Fibroblast of skin of left biceps (primary cell): ENCODE data around the gene AGAP1.
A peak's percentile ranks its signal among the peaks of the same experiment; 100 is the strongest.

ENCODE experiments used
- DNase-seq, 2 experiments: peaks; one replicate each; pipeline ENCODE4 v3.0.0-alpha.2; 2013; ENCODE audit warnings: low read depth in 2 of 2

Gene AGAP1

DNA sequence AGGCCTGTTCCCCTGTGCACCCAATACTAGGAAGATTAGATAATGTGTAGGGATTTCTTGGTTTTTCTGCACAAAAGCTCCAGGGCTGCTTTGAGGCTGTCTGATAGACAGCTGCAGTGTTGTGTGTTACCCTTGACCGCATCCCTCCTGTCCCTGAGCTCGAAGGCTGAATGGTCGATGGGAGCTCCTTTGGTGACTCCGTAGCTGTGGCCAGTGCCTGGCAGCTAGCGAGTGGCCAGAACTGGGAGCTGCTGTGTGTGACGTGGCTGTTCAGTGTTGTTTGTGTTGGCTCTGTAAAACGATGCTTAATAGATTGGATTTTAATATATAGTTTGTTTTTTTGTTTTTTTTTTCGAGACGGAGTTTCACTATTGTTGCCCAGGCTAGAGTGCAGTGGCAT lies 170.0 kb downstream of the AGAP1 start:
- DNase-seq: no peak

DNA sequence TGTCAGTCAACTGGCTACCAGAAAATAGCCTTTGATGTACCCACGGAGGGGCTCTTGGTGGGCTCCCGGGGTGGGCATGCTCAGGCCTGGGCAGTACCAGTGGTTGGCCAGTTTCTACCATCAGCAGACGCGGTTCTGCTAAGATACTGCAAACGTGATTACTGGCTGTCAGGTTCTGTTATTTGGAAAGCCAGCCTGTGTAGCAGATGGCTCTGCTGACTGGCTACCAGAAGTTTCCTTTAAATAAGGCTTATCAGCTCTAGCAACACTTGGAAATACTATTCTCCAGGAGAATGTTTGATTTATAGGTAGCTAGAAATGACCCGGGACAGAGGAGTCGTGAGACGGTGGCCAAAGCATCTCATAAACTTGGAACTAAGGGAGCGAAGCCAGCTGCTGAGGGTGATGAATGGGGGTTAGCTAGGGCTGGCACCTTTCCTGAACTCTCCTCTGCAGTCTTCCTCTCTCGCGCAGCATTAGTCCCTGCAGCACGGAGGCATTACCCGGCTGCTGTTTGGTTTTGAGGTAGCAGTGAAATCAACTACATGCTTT lies 171.9 kb downstream of the AGAP1 start:
- no peak for DNase-seq

GRCh38 chr2:235666213-235666781 lies 172.5 kb downstream of the AGAP1 start:
- DNase-seq: peak; percentile 67 to 68

- no peak for DNase-seq
These were observed 174.9 kb downstream of the AGAP1 start for GRCh38 chr2:235668782-235669181.

GRCh38 chr2:235669269-235669831 lies 175.5 kb downstream of the AGAP1 start:
- no peak for DNase-seq

- DNase-seq: peak in 1 of 2 experiments; percentile 28
These were observed 176.4 kb downstream of the AGAP1 start for GRCh38 chr2:235669983-235670962.

DNA sequence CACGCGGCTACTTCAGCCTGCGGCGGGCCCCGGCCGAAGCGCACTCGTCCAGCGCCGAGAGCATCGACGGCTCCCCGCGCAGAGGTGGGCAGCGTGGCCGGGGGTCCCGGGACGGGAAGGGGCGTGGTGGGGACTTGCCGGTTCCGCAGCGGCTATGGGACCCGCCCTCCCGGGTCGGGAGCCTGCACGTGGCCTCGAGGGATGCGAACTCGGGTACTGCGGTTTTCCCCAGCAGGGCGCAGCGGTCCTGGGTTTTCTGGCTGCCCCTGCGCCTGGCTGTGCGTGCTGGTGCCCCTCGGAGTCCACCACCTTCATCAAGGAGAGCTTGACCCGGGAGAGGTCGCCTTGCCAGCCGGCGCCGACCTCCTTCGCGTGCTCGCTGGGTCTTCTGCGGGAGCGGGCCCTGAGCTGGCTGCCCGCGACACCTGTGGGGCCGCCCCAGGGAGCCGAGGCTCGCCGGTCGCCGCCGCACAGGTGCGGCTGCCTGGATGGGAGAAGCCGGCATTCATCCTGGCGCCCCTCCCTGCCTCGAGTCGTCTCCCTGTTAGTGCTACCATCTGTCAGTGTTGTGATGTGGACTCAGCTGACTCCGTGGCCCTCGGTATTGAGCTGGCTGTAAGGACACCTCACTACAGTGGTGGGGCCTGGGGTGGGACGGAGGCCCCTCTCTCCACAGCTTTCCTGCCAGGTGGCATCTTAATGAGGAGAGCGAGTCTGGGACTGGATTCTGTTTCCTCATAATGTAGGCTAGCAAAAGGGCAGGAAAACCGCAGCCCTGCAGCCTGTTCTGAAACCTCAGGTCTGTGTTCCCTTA lies 177.3 kb downstream of the AGAP1 start:
- DNase-seq: no peak

GRCh38 chr2:235672720-235673119 lies 178.9 kb downstream of the AGAP1 start:
- DNase-seq: no peak

- DNase-seq: no peak
These were observed 180.3 kb downstream of the AGAP1 start for GRCh38 chr2:235674146-235674545.

DNA sequence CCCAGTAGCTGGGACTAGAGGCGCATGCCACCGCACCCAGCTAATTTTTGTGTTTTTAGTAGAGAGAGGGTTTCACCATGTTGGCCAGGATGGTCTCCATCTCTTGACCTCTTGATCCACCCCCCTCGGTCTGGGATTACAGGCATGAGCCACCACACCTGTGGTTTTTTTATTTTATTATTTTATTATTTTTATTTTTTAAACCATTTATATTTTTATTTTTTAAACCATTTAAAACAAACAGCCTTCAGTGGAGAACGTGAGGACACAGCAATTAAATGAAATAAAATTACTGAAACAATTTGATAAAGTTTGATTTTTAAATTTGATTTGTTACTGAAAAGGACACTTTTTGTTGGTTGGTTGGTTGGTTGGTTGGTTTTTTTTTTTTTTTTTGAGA lies 181.0 kb downstream of the AGAP1 start:
- no peak for DNase-seq

DNA sequence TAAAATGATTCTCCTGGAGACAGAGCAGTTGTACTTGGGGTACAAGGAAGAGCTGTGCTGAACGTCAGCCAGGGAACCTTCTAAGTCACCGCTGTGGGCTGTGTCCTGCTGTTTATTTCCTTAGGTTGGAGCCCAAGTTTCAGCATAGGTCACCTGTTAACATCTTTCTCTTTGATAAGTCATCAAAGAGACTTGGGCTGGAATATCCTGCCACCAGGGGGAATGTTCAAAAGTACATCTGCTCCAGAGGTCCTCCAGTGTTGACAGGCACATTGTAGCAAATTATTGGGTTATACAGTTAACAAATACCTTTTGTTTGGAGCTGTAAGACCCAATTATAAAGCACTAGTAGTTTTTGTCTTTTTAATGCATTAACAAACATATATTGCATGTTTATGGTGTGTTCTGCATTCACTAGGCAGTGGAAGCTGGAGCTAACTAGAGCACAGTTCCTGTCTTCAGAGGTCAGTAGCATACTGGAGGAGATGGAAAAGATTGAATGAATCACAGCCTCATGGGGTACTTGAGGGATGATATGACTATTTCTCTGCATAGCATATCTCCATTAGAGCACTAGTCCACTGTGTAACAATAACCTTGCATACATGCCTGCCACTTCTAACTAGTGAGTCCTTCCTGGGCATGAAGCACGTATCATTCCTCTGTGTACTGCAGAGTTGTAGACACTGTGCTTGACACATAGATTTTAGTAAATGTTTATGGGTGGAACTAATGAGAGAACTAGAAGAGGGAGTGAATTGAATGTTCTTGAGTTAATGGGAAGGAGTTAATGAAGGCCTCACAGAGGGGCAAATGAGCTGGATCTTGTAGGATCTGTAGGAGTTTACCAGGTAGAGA lies 182.1 kb downstream of the AGAP1 start:
- no peak for DNase-seq

GRCh38 chr2:235676536-235676799 lies 182.6 kb downstream of the AGAP1 start:
- no peak for DNase-seq

DNA sequence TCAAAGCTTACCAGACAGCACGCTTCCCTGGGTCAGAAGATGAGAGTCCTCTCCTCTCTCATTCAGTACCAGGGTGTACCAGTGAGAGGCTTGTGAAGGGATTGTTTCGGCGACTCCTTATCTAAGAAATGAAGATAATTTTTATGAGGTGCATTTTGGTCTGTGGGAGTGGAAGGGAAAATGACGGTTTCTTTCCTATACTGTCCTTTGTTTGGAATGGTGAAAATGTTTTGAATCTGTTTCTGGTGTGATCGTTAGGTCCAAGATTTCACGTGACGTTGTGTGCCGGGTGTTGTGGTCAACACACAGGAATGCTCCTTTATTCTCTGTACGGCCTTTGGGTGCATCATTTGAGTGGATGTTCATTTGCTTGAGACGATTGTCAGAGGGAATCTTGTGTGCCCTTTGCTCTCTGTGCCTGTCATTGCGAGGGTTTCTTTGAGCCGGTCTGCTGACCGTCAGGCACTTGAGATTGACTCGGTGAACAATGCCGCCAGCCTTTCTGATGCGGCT lies 183.5 kb downstream of the AGAP1 start:
- no peak for DNase-seq

GRCh38 chr2:235677937-235678336 lies 184.1 kb downstream of the AGAP1 start:
- DNase-seq: no peak

- no peak for DNase-seq
These were observed 184.9 kb downstream of the AGAP1 start for GRCh38 chr2:235678712-235679111.

DNA sequence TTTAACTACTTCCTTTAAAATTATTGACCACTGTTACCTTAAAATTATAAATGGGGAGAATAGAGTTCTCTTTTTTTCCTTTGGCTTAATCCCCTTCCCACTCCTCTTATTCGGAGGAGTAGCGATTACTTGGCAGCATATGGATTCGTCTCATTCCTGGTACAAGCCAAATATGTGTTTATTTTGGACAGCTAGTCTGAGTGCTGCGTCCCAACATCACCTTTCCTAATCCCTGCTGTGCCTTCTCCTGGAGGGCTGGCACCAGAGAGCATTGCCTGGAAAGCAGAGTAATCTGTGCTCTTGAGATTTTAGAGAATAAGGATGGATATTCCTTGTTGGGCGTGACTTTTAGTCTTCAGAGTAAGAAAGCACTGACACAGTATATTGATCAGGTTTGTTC lies 185.6 kb downstream of the AGAP1 start:
- no peak for DNase-seq

DNA sequence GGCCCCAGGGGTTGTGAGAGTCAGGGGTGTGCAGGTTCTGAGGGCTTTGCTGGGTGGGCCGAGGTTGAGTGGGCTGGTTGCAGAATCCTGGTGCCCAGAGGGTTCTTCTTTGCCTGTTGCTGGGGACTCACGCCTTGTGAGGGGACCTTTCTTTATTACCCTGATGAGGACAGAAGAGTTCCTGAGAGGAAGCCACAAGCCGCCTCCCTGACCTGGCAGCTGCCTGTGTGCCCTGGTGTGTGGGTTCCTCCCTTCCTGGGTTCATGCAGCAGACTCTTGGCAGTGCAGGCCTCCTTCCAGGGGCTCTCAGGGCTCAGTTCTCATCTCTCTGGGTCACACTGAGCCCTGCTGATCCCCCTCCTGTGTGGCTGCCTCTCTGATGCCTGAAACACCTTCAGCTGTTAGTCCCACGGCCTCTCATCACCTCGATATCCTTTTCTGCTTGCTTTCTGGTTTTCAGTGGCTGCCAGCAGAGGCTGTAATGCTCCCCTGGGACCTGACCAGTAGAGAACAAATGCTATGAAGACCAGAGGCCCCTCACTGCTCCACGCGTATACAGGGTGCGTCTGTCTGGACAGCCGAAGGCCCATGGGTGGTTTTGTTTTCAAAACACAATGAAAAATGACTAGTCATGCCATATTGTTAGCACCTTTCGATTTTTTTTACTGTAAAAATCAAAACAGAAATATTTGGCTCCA lies 191.3 kb downstream of the AGAP1 start:
- DNase-seq: no peak

DNA sequence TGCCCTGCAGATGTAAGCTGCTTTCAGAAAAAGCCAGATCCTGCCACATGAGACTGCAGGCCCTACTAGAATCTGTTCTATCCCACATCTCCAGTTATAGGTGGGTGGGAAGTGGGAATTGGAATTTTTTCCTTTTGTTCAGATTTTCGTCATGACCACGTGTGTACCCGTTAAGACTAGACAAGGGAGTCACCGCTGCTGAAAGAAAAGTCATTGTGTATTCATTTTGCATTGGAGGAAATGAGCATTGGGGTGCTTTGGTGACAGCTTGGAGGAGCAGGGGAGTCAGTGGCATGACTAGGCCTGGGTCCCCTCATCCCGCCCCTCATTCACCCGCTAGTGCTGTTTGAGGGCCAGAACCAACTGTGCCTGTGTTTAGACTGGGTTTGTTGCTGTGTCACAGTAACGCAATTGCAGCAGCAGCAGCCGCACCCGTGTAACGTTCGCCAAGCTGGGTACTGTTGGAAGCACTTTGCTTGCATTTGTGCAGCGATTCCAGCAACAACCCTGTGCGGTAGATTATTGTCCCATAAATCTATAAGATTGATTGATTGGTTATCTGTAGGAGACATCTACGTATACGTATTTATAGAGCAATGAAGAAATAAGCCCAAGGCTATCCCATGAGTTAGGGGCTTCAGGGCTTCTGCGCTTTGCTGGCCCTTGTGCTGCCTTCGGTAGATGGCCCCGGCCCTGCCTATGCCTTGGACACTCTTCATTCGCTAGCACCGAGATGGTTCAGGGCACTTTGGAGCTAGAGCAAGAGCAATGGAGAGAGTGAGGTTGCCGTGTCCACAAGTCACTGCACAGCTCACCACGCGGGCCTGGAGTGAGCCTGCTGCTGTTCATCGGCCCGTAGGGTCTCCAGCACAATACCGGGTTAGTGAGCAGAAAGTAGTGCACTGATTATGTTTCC lies 194.9 kb downstream of the AGAP1 start:
- DNase-seq: no peak

DNA sequence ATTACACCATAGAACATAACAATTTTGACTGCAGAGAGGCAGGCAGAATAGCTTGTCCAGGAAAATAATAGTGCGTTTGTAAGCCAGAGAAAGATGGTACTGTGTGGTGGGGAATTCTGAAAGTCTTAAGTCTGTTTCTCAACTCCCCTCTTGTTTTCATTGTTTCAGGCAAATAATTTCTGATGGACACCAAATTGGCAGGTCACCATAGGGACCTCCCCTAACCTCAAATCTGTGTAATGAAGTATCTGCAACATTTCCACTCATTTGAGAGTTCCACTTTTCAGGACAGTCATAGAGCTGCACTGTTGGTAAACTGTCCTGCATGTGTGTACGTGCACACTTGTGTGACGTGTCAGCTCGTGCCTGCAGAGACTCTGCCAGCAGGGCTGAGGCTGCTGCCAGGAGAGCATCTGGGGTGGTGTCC lies 195.6 kb downstream of the AGAP1 start:
- no peak for DNase-seq
